Small intestine (tissue), 7 donors: ENCODE results near the gene STIP1. TPM values are rescaled to one million over a fixed set of nuclear protein-coding genes. Genes with fewer than 3 reads are reported as not detected.

Source experiments
- DNase-seq, 2 donors: peaks; one replicate each; pipeline versions ENCODE4 v3.0.0 to v3.0.0-alpha.2; 2013
- FAIRE-seq: peaks from 2 replicates; lab custom pipeline; 2012; peaks lifted over from hg19 to GRCh38; lab: Jason Lieb, UNC
- H3K27ac ChIP-seq, 3 donors: one replicate each; pipeline ENCODE4 v1.5.1; 2013; ENCODE audit warnings: low read length in 2 of 3, mild to moderate bottlenecking in 2 of 3, control low read depth in 1 of 3, inconsistent platforms in 1 of 3, low read depth in 1 of 3, moderate library complexity in 1 of 3
- H3K27me3 ChIP-seq, 3 donors: one replicate each; pipeline ENCODE4 v1.6.1; 2013; ENCODE audit warnings: low read length in 3 of 3, inconsistent platforms in 1 of 3; ENCODE audit not compliant: control insufficient read depth in 3 of 3, insufficient read depth in 3 of 3
- H3K36me3 ChIP-seq, 3 donors: one replicate each; pipeline ENCODE4 v1.6.1; 2013; ENCODE audit warnings: low read length in 3 of 3, inconsistent platforms in 1 of 3, low read depth in 1 of 3, mild to moderate bottlenecking in 1 of 3, moderate library complexity in 1 of 3; ENCODE audit not compliant: control insufficient read depth in 3 of 3, insufficient read depth in 2 of 3
- H3K4me1 ChIP-seq, 3 donors: one replicate each; pipeline ENCODE4 v1.6.1; 2013; ENCODE audit warnings: low read length in 2 of 3, inconsistent platforms in 1 of 3, low read depth in 1 of 3, mild to moderate bottlenecking in 1 of 3, moderate library complexity in 1 of 3; ENCODE audit not compliant: control insufficient read depth in 3 of 3, insufficient read depth in 2 of 3
- H3K4me3 ChIP-seq, 3 donors: one replicate each; pipeline ENCODE4 v1.5.1; 2013; ENCODE audit warnings: low read length in 3 of 3, control low read depth in 1 of 3, inconsistent platforms in 1 of 3, low read depth in 1 of 3, mild to moderate bottlenecking in 1 of 3, moderate library complexity in 1 of 3
- H3K9me3 ChIP-seq, 2 donors: one replicate each; pipeline ENCODE4 v1.6.1; 2013; ENCODE audit warnings: low read depth in 1 of 2, low read length in 1 of 2; ENCODE audit not compliant: control insufficient read depth in 2 of 2, insufficient read depth in 1 of 2
- WGBS, 3 donors: extraction: QIAGEN DNeasy Blood & Tissue Kit; methylation state at CpG; one replicate each; pipeline ENCODE4 v1.1.7; 2013; 5-methylcytosine and 5-hydroxymethylcytosine counted together
- polyA plus RNA-seq, 4 donors: library from polyadenylated mRNA; stranded (reverse) in 3 of 4; unstranded in 1 of 4; fragments of 200-250 nt in 3 of 4; fragments of 120-200 nt in 1 of 4; gene quantifications; one replicate each; pipeline versions ENCODE4 v1.2.1 to v1.2.3, GENCODE V29; 2013
- donor health status: healthy with polysubstance abuse.
- donor health status: control.
- donor health status: control.
- donor health status: Bipolar disorder and iron deficiency.
- donor health status: healthy.

Gene STIP1
- polyA plus RNA-seq, 4 donors, result 38.6 to 99.3 (median 58.8) TPM

DNA sequence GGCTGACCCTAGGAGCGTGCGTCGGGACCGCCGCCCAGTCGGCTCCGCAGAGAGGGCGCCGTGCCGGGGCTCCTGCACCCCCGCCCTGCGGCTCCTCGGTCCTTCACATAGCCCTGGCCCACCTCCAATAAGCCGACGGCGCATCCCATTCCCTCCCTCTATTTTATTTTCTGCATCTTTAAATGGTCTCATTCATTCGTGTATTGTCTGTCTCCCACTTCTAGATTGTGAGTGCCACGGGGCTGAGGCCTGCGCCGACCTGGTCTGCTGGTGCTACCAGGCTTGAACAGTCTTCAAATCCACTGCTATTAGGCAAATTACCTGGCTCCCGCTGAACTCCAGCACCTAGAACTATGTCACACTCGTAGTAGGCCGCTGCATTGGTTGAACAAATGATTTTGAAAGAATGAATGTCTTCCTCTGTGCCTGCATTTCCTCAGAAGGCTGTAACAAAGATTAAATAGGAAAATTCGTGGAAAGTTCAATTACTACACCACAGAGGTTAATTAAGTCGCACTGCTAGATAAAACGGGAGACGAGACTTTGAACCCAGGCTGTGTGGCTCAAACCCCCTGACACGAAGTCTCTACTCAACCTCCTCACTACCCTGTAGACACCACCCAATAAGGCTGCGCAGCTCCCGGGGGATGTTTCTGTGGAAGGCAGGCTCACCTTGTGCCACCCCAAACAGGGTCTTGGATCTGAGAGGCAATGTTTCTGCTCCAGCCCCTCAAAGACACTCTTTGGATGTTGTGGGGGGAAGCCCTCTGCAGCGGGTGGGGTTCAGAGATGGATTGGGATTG, 62.0 kb downstream of the STIP1 start:
- H3K4me1 ChIP-seq, result peaks cover 0 to 47% (median 3%) of the 10 kb centered on the region in 3 donors
- no peak for FAIRE-seq
- 15 to 35% (median 25%) methylated on average over 30 to 31 of the region's 31 CpGs for WGBS, 3 donors
- H3K4me3 ChIP-seq, result peak overlapping the region; percentile 48 to 87 (median 71)
- DNase-seq, result peak; percentile 48 to 72
- H3K36me3 ChIP-seq, result peaks cover 0 to 35% (median 5%) of the 10 kb centered on the region in 3 donors
- H3K9me3 ChIP-seq, result no peaks in the 10 kb centered on the region
- no peaks in the 10 kb centered on the region for H3K27me3 ChIP-seq
- peak overlapping the region; percentile 43 to 98 (median 82) for H3K27ac ChIP-seq

- DNase-seq (peak in 1 of 2 donors; percentile 58), FAIRE-seq (no peak)
These were observed 62.6 kb downstream of the STIP1 start for GRCh38 chr11:64248578-64248977.

DNA sequence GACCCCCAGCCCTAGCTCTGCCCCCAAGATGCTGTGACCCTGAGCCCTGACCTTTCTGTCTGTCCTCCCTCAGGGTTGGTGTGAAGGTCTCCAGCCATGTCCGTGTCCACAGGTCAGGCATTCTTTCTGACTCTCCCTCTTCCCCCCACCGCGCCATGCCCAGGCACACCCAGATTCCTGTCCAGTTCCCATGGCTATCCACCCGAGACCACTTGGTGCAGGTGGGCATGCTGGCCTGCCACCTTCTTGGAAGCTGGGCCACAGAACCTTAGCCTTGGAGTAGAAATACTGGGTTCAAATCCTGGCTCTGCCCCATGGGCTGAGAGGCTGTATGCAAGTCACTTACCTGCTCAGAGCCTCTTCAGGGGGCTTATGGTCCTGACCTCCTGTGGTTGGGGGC, 63.1 kb downstream of the STIP1 start:
- Histone ChIP-seq H3K36me3 (peaks cover 0 to 35% (median under 1%) of the 10 kb centered on the region in 3 donors), H3K27me3 (no peaks in the 10 kb centered on the region), H3K4me1 (peaks cover 0 to 47% (median 3%) of the 10 kb centered on the region in 3 donors), H3K27ac (peak overlapping the region in 1 of 3 donors; percentile 82), H3K9me3 (no peaks in the 10 kb centered on the region), H3K4me3 (no peak overlapping the region)
- 73 to 88% (median 80%) methylated on average over 4 of the region's 4 CpGs for WGBS, 3 donors
- DNase-seq (no peak), FAIRE-seq (no peak)

More at GRCh38 chr11:64248578-64248977, 62.6 kb downstream of the STIP1 start:
- 9 to 63% (median 43%) methylated on average over 6 to 7 of the region's 7 CpGs for WGBS, 3 donors
- H3K4me1 ChIP-seq, result peaks cover 0 to 47% (median 3%) of the 10 kb centered on the region in 3 donors
- peak overlapping the region in 2 of 3 donors; percentile 43 to 82 for H3K27ac ChIP-seq
- H3K4me3 ChIP-seq, result peak overlapping the region in 1 of 3 donors; percentile 10
- no peaks in the 10 kb centered on the region for H3K9me3 ChIP-seq
- peaks cover 0 to 35% (median 5%) of the 10 kb centered on the region in 3 donors for H3K36me3 ChIP-seq
- H3K27me3 ChIP-seq, result no peaks in the 10 kb centered on the region

- Histone ChIP-seq H3K4me3 (no peak overlapping the region), H3K9me3 (no peaks in the 10 kb centered on the region), H3K4me1 (peaks cover 0 to 47% (median 3%) of the 10 kb centered on the region in 3 donors), H3K27me3 (no peaks in the 10 kb centered on the region), H3K27ac (peak overlapping the region in 1 of 3 donors; percentile 16), H3K36me3 (peaks cover 2 to 35% (median 5%) of the 10 kb centered on the region in 3 donors)
- DNase-seq (peak in 1 of 2 donors; percentile 48), FAIRE-seq (no peak)
- 72 to 84% (median 75%) methylated on average over 8 of the region's 8 CpGs for WGBS, 3 donors
These were observed 63.8 kb downstream of the STIP1 start for GRCh38 chr11:64249563-64250414.

DNA sequence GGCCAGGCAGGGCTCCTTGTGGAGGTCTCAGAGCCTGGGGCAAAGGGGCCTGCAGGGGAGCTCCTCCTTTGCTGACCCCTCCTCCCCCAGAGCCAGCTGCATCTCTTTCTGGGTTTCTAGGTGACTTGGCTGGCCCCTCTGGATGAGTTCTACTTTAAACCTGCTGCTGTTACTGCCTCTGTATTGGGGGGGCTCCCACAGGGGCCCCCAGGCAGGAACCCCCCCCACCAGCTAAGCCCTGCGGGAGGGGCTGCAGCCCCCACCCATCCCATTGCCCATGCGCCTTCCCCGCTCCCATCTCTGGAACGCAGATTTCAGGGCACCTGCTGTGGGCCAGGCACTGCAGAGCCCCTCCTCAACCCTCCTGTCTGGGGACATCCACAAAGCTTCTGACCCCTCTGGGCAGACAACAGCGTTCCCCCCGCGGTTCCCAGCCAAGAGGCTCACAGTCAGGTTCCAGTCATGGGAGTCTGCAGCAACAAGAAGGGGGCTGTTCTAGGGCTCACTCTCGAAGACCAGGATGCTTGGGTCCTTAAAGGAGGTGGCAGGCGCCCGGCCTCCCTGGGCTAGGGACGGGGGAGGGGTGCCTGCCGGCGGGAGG, 64.5 kb downstream of the STIP1 start:
- Histone ChIP-seq H3K4me1 (peaks cover 0 to 41% (median 3%) of the 10 kb centered on the region in 3 donors), H3K27me3 (no peaks in the 10 kb centered on the region), H3K36me3 (peaks cover 5 to 35% (median 9%) of the 10 kb centered on the region in 3 donors), H3K9me3 (no peaks in the 10 kb centered on the region), H3K27ac (peak overlapping the region in 1 of 3 donors; percentile 85), H3K4me3 (peak overlapping the region in 2 of 3 donors; percentile 85 to 94)
- DNase-seq (peak in 1 of 2 donors; percentile 48), FAIRE-seq (no peak)
- WGBS, 3 donors, result 21 to 26% (median 26%) methylated on average over 10 to 13 of the region's 13 CpGs

- Histone ChIP-seq H3K4me3 (peak within 1 kb of the TSS; percentile 61 to 94 (median 85)), H3K27me3 (no peaks in the 10 kb centered on the region), H3K36me3 (peaks cover 7 to 37% (median 14%) of the 10 kb centered on the region in 3 donors), H3K27ac (peak within 1 kb of the TSS; percentile 93 to 99 (median 96)), H3K4me1 (peaks cover 0 to 38% (median 3%) of the 10 kb centered on the region in 3 donors), H3K9me3 (no peaks in the 10 kb centered on the region)
- WGBS, 3 donors, result 0 to 1% (median 1%) methylated on average over 62 to 75 of the region's 75 CpGs
- DNase-seq (peak; percentile 59 to 68), FAIRE-seq (no peak)
These were observed 65.2 kb downstream of the STIP1 start, which contains the start of gene PLCB3 for GRCh38 chr11:64251016-64251752. TSS of gene PLCB3 (plus strand) at chr11:64251530. CDS start at chr11:64251650, 120 bp downstream.

- Histone ChIP-seq H3K27ac (peak overlapping the region; percentile 93 to 99 (median 96)), H3K9me3 (no peaks in the 10 kb centered on the region), H3K4me3 (peak overlapping the region; percentile 61 to 94 (median 85)), H3K4me1 (peaks cover 0 to 38% (median 3%) of the 10 kb centered on the region in 3 donors), H3K36me3 (peaks cover 7 to 42% (median 16%) of the 10 kb centered on the region in 3 donors), H3K27me3 (no peaks in the 10 kb centered on the region)
- peak in 1 of 2 donors; percentile 90 for DNase-seq
- FAIRE-seq, result no peak
- WGBS, 3 donors, result 0 to 1% (median 1%) methylated on average over 17 to 18 of the region's 18 CpGs
These were observed 65.7 kb downstream of the STIP1 start for GRCh38 chr11:64251753-64252002.
